ENCODE data around the gene AOPEP. TPM values are rescaled to one million over a fixed set of nuclear protein-coding genes. Genes with fewer than 3 reads are reported as not detected.

The AOPEP gene
- total and polyA plus RNA-seq, 2 of the 13 experiments (the other 11 are each of a cell fraction or from before 2014, with no cell fraction given), result 22.2 to 41.6 TPM

- TF ChIP-seq CBX2 (IDR thresholded peaks at IDR 0.05; ENCODE audit: low read depth, low read length), result no peak
- no peak for TF ChIP-seq CBX2 (CRISPR knock-in tag; IDR thresholded peaks at IDR 0.05; ENCODE audit: low read depth)
- no peak for TF ChIP-seq PBX2 (CRISPR knock-in tag; IDR thresholded peaks at IDR 0.05)
- TF ChIP-seq ZNF234 (CRISPR knock-in tag; conservative IDR thresholded peaks at IDR 0.05), result no peak
- no peak for TF ChIP-seq HINFP (CRISPR knock-in tag; IDR thresholded peaks at IDR 0.05; ENCODE audit: low read depth)
- peak; percentile 75; the same call in 1 of the 2 replicates for TF ChIP-seq ZNF784 (CRISPR knock-in tag; IDR thresholded peaks at IDR 0.05; ENCODE audit: borderline replicate concordance)
- peak; percentile 95 for TF ChIP-seq ISL2 (CRISPR knock-in tag; IDR thresholded peaks at IDR 0.05)
- TF ChIP-seq ZFP91 (CRISPR knock-in tag; IDR thresholded peaks at IDR 0.05; ENCODE audit: borderline replicate concordance), result peak; percentile 81; the same call in 1 of the 2 replicates
- TF ChIP-seq GRHL1 (CRISPR knock-in tag; conservative IDR thresholded peaks at IDR 0.05), result no peak
- no peak for TF ChIP-seq YEATS2 (CRISPR knock-in tag; IDR thresholded peaks at IDR 0.05; ENCODE audit: borderline replicate concordance)
- 0 out of 2 replicates have a peak, but pooled peaks have one; percentile 10 for TF ChIP-seq THAP11 (CRISPR knock-in tag; IDR thresholded peaks at IDR 0.05)
- TF ChIP-seq ELK4 (CRISPR knock-in tag; IDR thresholded peaks at IDR 0.05; ENCODE audit: borderline replicate concordance), result no peak
- TF ChIP-seq CTCF (CRISPR knock-in tag; IDR thresholded peaks at IDR 0.05), result no peak
- TF ChIP-seq ZNF841 (CRISPR knock-in tag; IDR thresholded peaks at IDR 0.05; ENCODE audit: borderline replicate concordance), result no peak
- no peak for TF ChIP-seq ZNF782 (CRISPR knock-in tag; IDR thresholded peaks at IDR 0.05; ENCODE audit: borderline replicate concordance)
- TF ChIP-seq JUND (CRISPR knock-in tag; IDR thresholded peaks at IDR 0.05), result no peak
- no peak for TF ChIP-seq ZNF124 (CRISPR knock-in tag; IDR thresholded peaks at IDR 0.05)
- TF ChIP-seq REPIN1 (CRISPR knock-in tag; IDR thresholded peaks at IDR 0.05; ENCODE audit: borderline replicate concordance, low read depth), result peak; percentile 85
- TF ChIP-seq SP4 (CRISPR knock-in tag; IDR thresholded peaks at IDR 0.05), result no peak
These were observed 305.4 kb downstream of the AOPEP start (continued) for GRCh38 chr9:95031711-95032461.
